Thoracic aorta (tissue), 2 donors: Measurements from ENCODE around the gene ARFGAP2. TPM values are rescaled to one million over a fixed set of nuclear protein-coding genes. Genes with fewer than 3 reads are reported as not detected.

Experiments
- ATAC-seq: fragments of 150-250 bp; one replicate; pipeline ENCODE4 v1.8.0; 2017; ENCODE audit warnings: low read depth; ENCODE audit not compliant: insufficient number of reproducible peaks, low FRiP score
- DNase-seq: peaks from one replicate; pipeline ENCODE4 v3.0.0-alpha.2; 2020; ENCODE audit warnings: low spot score
- H3K27ac ChIP-seq, 2 donors: fragments of 200-600 bp; sonication (generic); 1 replicate in 1 of 2; 2 replicates in 1 of 2; pipeline ENCODE4 v1.5.1; 2016; ENCODE audit warnings: mild to moderate bottlenecking in 2 of 2, moderate library complexity in 2 of 2
- H3K27me3 ChIP-seq: fragments of 200-600 bp; sonication (generic); replicated peaks from 2 replicates; pipeline ENCODE4 v1.6.0; 2016; ENCODE audit warnings: mild to moderate bottlenecking; ENCODE audit not compliant: insufficient read depth
- H3K36me3 ChIP-seq: fragments of 200-600 bp; sonication (generic); one replicate; pipeline ENCODE4 v1.5.1; 2016
- H3K4me1 ChIP-seq, 2 donors: fragments of 200-600 bp; sonication (generic); 1 replicate in 1 of 2; 2 replicates in 1 of 2; pipeline versions ENCODE4 v1.5.1 to v1.6.0; 2016; ENCODE audit warnings: low read depth in 2 of 2, mild to moderate bottlenecking in 1 of 2; ENCODE audit not compliant: control insufficient read depth in 1 of 2
- H3K4me3 ChIP-seq: fragments of 200-600 bp; sonication (generic); 2 replicates; pipeline ENCODE4 v1.5.1; 2016; ENCODE audit warnings: mild to moderate bottlenecking
- H3K9me3 ChIP-seq: fragments of 200-600 bp; sonication (generic); 2 replicates; pipeline ENCODE4 v1.5.1; 2016
- total RNA-seq, 2 donors: library from RNA; depleted of rRNA; stranded (reverse); fragments of >200 nt; gene quantifications; one replicate each; pipeline versions ENCODE4 v1.1.0 to v1.2.3, GENCODE V29; 2016
- TF ChIP-seq, protein P1 (sequence below): fragments of 200-600 bp; sonication (generic); IDR thresholded peaks from one replicate; pipeline ENCODE4 v1.5.1; 2019; ENCODE audit warnings: antibody characterized with exemption

ARFGAP2 gene
- total RNA-seq, 2 donors from 2014 or later: 122 to 164 TPM

GRCh38 chr11:47186700-47187695 is 10.3 kb upstream of the ARFGAP2 start:
- TF ChIP-seq, protein P1, sequence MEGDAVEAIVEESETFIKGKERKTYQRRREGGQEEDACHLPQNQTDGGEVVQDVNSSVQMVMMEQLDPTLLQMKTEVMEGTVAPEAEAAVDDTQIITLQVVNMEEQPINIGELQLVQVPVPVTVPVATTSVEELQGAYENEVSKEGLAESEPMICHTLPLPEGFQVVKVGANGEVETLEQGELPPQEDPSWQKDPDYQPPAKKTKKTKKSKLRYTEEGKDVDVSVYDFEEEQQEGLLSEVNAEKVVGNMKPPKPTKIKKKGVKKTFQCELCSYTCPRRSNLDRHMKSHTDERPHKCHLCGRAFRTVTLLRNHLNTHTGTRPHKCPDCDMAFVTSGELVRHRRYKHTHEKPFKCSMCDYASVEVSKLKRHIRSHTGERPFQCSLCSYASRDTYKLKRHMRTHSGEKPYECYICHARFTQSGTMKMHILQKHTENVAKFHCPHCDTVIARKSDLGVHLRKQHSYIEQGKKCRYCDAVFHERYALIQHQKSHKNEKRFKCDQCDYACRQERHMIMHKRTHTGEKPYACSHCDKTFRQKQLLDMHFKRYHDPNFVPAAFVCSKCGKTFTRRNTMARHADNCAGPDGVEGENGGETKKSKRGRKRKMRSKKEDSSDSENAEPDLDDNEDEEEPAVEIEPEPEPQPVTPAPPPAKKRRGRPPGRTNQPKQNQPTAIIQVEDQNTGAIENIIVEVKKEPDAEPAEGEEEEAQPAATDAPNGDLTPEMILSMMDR: no peak
- Histone ChIP-seq H3K27ac (peak overlapping the region; percentile 81 to 83), H3K36me3 (peaks cover 3% of the 10 kb centered on the region), H3K27me3 (no peaks in the 10 kb centered on the region), H3K9me3 (no peaks in the 10 kb centered on the region), H3K4me1 (peaks cover 22 to 50% of the 10 kb centered on the region in 2 donors), H3K4me3 (peak overlapping the region; percentile 73)
- no peak for DNase-seq
- peak; percentile 32 for ATAC-seq

DNA sequence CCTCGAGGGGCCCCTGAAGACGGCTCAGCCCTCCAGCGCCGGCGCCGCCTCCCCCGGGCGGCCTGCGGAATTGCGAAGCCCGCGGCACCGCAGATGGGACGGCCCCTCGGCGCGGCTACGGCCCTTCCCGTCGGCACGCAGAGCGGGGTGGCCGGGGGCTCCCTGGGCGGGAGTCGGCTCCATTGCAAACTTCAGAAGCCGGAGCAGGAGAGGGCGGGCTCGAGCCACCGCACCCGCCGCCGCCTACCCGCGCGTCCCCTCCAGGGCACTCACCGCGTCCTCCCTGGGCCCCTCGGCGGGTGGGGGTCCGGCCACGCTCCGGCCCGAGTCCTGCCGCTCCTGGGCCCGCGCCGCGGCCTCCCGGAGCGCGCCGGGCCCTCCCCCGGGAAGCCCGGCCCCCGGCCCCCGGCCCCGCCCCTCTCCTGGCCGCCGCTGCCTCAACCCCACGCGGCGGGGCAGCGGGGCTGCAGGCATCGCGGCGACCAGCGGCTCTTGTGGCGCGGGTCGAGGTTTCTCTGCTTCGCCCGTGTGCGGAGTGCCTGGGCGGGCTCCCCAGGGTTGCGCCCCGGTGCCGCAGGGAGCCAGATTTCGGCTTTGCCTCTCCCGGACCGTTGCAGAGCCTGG is 9.5 kb upstream of the ARFGAP2 start, which contains the start of gene PACSIN3:
PACSIN3 (minus strand) TSS at position 359 of the 624 bp plus-strand sequence. CDS start 3,707 bp downstream, outside the sequence.
- Histone ChIP-seq H3K4me3 (peak within 1 kb of the TSS; percentile 73), H3K36me3 (peaks cover 3% of the 10 kb centered on the region), H3K9me3 (no peaks in the 10 kb centered on the region), H3K27me3 (no peaks in the 10 kb centered on the region), H3K4me1 (peaks cover 22 to 50% of the 10 kb centered on the region in 2 donors), H3K27ac (peak within 1 kb of the TSS; percentile 81 to 83)
- DNase-seq: no peak
- TF ChIP-seq, protein P1: peak; percentile 12
- peak; percentile 25 for ATAC-seq

DNA sequence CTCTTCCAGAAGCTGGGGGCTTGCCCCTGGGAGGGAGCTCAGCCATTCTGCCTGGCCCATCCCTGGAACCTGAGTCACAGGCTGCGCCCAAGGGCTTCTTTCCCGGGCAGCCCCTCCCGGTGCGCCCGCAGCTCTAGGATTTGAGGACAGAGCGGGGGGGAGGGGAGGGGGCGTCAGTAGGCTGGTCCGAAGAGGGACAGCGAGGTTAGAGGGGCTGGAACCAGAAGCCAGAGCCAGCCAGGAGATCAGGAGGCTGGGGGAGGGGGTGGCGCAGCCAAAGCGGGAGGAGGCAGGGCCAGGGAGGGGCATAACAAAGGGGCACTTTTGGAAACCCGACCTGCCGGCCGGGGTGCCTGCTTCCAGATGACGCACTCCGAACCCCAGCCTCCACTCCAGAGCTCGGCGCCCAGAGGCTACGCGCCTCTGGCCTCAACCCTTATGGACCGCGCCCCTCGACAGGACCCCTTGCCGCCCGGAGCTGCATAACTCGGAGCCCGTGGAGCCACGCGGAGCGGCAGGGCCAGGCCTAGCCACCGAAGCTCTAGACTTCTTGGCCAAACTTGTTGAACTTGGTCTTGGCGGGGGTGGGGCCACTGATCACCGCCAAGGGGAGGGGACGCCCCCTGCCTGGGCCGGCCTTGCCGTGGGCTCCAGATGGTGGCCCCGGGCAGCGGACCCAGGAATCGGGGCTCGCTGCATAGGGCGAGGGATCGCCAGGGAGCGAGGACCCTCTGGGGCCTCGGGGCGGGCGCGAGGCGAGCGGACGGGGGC is 8.8 kb upstream of the ARFGAP2 start:
- DNase-seq (no peak), ATAC-seq (peak; percentile 7)
- H3K9me3 ChIP-seq: no peaks in the 10 kb centered on the region
- peak overlapping the region; percentile 81 to 83 for H3K27ac ChIP-seq
- peaks cover 22 to 50% of the 10 kb centered on the region in 2 donors for H3K4me1 ChIP-seq
- H3K36me3 ChIP-seq: peaks cover 3% of the 10 kb centered on the region
- no peaks in the 10 kb centered on the region for H3K27me3 ChIP-seq
- peak overlapping the region; percentile 73 for H3K4me3 ChIP-seq
- TF ChIP-seq, protein P1: no peak

DNA sequence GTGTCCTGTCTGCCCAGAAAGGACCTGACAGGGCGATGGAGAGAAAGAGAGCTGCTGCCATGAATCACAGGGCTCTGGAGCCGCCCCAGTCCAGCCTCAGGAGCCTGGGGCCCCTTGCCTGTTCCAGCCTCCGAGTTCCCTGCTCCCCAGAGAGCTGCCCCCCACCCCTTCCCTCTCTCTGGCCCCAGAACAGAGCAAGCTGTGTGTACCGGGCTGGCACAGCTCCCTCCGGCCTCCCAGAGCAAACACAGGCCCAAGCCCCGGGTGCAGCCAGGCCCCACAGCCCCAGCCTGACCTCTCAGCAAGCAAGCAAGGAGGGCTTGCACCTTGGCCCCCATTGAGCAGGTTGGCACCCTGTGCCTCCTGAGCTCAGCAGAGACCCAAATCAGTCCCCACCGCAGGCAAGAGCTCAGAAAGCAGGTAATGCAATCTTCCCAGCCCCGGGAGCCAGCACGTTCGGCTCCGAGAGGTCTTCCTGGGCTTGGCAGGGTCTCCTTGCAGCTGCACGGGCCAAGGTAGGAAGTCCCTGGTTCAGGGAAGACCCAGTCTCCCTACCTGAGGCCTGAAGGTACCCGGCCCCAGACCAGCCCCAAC is 8.1 kb upstream of the ARFGAP2 start:
- H3K27ac ChIP-seq: peak overlapping the region; percentile 81 to 83
- DNase-seq: no peak

More for the DNA sequence above, 8.1 kb upstream of the ARFGAP2 start:
- Histone ChIP-seq H3K9me3 (no peaks in the 10 kb centered on the region), H3K4me1 (peaks cover 22 to 50% of the 10 kb centered on the region in 2 donors), H3K36me3 (peaks cover 9% of the 10 kb centered on the region), H3K27me3 (no peaks in the 10 kb centered on the region), H3K4me3 (peak overlapping the region; percentile 73)
- ATAC-seq: no peak
- TF ChIP-seq, protein P1: no peak
